H1 (cell line): ENCODE results near the gene CDC42EP3. TPM values are rescaled to one million over a fixed set of nuclear protein-coding genes. Genes with fewer than 3 reads are reported as not detected.

Experiments used
- CTCF ChIA-PET: fragments of 300-600 bp; sonication (Branson Sonifier 250); formaldehyde crosslinking; loops from one replicate; lab custom pipeline; 2021; ENCODE audit not compliant: partially characterized antibody; lab: Charles Lee
- POLR2A ChIA-PET: fragments of 300-600 bp; sonication (Branson Sonifier 250); formaldehyde crosslinking; loops from one replicate; lab custom pipeline; 2021; ENCODE audit warnings: inconsistent platforms; ENCODE audit not compliant: partially characterized antibody; lab: Charles Lee
- DNase-seq, 2 experiments: peaks; one replicate each; pipeline versions ENCODE4 v3.0.0 to v3.0.0-alpha.2; 2010 to 2022; ENCODE audit warnings: low spot score in 2 of 2, low read depth in 1 of 2, mixed read lengths in 1 of 2
- FAIRE-seq: peaks from 2 replicates; lab custom pipeline; 2011; peaks lifted over from hg19 to GRCh38; lab: Jason Lieb, UNC
- H2AFZ ChIP-seq: 2 replicates; pipeline ENCODE4 v1.8.1; 2012; ENCODE audit warnings: low read length, inconsistent platforms
- H2AK5ac ChIP-seq: 2 replicates; pipeline ENCODE4 v1.6.1; 2013; ENCODE audit warnings: low read depth, low read length
- H2BK120ac ChIP-seq: replicated peaks from 2 replicates; pipeline ENCODE3; 2013; ENCODE audit warnings: low read depth, low read length, inconsistent platforms
- H2BK12ac ChIP-seq: 2 replicates; pipeline ENCODE4 v1.6.1; 2013; ENCODE audit warnings: low read depth, low read length
- H2BK15ac ChIP-seq: 2 replicates; pipeline ENCODE4 v1.6.1; 2013; ENCODE audit warnings: low read length
- H2BK20ac ChIP-seq: 2 replicates; pipeline ENCODE4 v1.6.1; 2013; ENCODE audit warnings: low read length
- H2BK5ac ChIP-seq: 2 replicates; pipeline ENCODE4 v1.6.1; 2013; ENCODE audit warnings: low read depth, low read length
- H3K14ac ChIP-seq: 2 replicates; pipeline ENCODE4 v1.6.1; 2013; ENCODE audit warnings: inconsistent platforms; ENCODE audit not compliant: insufficient read length
- H3K18ac ChIP-seq: 2 replicates; pipeline ENCODE4 v1.6.1; 2013; ENCODE audit warnings: low read length; ENCODE audit errors: extremely low read depth
- H3K23ac ChIP-seq: 2 replicates; pipeline ENCODE4 v1.6.1; 2013; ENCODE audit warnings: inconsistent platforms; ENCODE audit not compliant: insufficient read length
- H3K23me2 ChIP-seq: 2 replicates; pipeline ENCODE4 v1.6.1; 2013; ENCODE audit warnings: low read depth, low read length
- H3K27ac ChIP-seq: 2 replicates; pipeline ENCODE4 v1.6.1; 2011; ENCODE audit warnings: low read depth, low read length, inconsistent platforms
- H3K27me3 ChIP-seq, 4 experiments: replicated peaks in 1 of 4; 1 replicate in 1 of 4; 2 replicates in 3 of 4; pipeline versions ENCODE4 v1.6.1 to v1.8.1; 2011 to 2013; ENCODE audit warnings: low read length in 3 of 4, mild to moderate bottlenecking in 3 of 4, inconsistent platforms in 2 of 4, mixed read lengths in 2 of 4, moderate library complexity in 1 of 4; ENCODE audit not compliant: control insufficient read depth in 3 of 4, insufficient read depth in 3 of 4; ENCODE audit errors: extremely low read depth in 1 of 4
- H3K36me3 ChIP-seq, 4 experiments: 2 replicates each; pipeline versions ENCODE4 v1.6.1 to v1.8.1; 2011 to 2013; ENCODE audit warnings: mild to moderate bottlenecking in 4 of 4, low read length in 3 of 4, moderate library complexity in 2 of 4, control low read depth in 1 of 4, inconsistent platforms in 1 of 4; ENCODE audit not compliant: insufficient read depth in 4 of 4, control insufficient read depth in 2 of 4
- H3K4ac ChIP-seq: replicated peaks from 2 replicates; pipeline ENCODE3; 2013; ENCODE audit warnings: low read length, low read depth, mixed read lengths, inconsistent platforms; ENCODE audit not compliant: insufficient read length
- H3K4me1 ChIP-seq, 4 experiments: replicated peaks in 1 of 4; 1 replicate in 1 of 4; 2 replicates in 3 of 4; pipeline versions ENCODE4 v1.6.1 to v1.8.1; 2011 to 2013; ENCODE audit warnings: low read length in 3 of 4, inconsistent platforms in 2 of 4, mixed read lengths in 1 of 4; ENCODE audit not compliant: insufficient read depth in 4 of 4, control insufficient read depth in 3 of 4
- H3K4me2 ChIP-seq, 2 experiments: 2 replicates each; pipeline versions ENCODE4 v1.6.1 to v1.8.1; 2011 to 2013; ENCODE audit warnings: low read depth in 2 of 2, low read length in 2 of 2, control low read depth in 1 of 2, inconsistent platforms in 1 of 2, mild to moderate bottlenecking in 1 of 2; ENCODE audit not compliant: insufficient read depth in 1 of 2
- H3K4me3 ChIP-seq, 4 experiments: fragments of 200-600, 300-600 bp in 1 of 4; sonication (generic), shearing (Covaris generic), sonication (Bioruptor Twin) in 1 of 4; 2 replicates each; pipeline versions ENCODE4 v1.5.1 to v1.8.1; 2011 to 2016; ENCODE audit warnings: low read length in 4 of 4, low read depth in 3 of 4, control low read depth in 2 of 4, inconsistent platforms in 2 of 4, mild to moderate bottlenecking in 2 of 4, mixed read lengths in 1 of 4, moderate library complexity in 1 of 4; ENCODE audit not compliant: insufficient read depth in 2 of 4; ENCODE audit errors: extremely low read depth in 1 of 4
- H3K56ac ChIP-seq: replicated peaks from 2 replicates; pipeline ENCODE3; 2013; ENCODE audit warnings: low read depth, mild to moderate bottlenecking, mixed read lengths, low read length, inconsistent platforms; ENCODE audit not compliant: insufficient read length
- H3K79me1 ChIP-seq: 2 replicates; pipeline ENCODE4 v1.6.1; 2013; ENCODE audit warnings: low read depth, low read length, control low read depth
- H3K79me2 ChIP-seq, 2 experiments: 2 replicates each; pipeline versions ENCODE4 v1.6.1 to v1.8.1; 2012 to 2013; ENCODE audit warnings: low read length in 2 of 2, mild to moderate bottlenecking in 2 of 2, inconsistent platforms in 1 of 2; ENCODE audit not compliant: insufficient read depth in 2 of 2, control insufficient read depth in 1 of 2
- H3K9ac ChIP-seq, 4 experiments: replicated peaks in 1 of 4; 1 replicate in 1 of 4; 2 replicates in 3 of 4; pipeline versions ENCODE4 v1.6.1 to v1.8.1; 2011 to 2013; ENCODE audit warnings: low read depth in 3 of 4, low read length in 3 of 4, control low read depth in 2 of 4, mild to moderate bottlenecking in 2 of 4, moderate library complexity in 2 of 4, inconsistent platforms in 1 of 4; ENCODE audit errors: extremely low read depth in 1 of 4
- H3K9me3 ChIP-seq, 2 experiments: 2 replicates each; pipeline versions ENCODE4 v1.6.1 to v1.8.1; 2012 to 2013; ENCODE audit warnings: mild to moderate bottlenecking in 2 of 2, moderate library complexity in 2 of 2, control low read depth in 1 of 2, inconsistent platforms in 1 of 2, low read depth in 1 of 2, low read length in 1 of 2, mixed read lengths in 1 of 2; ENCODE audit not compliant: insufficient read depth in 2 of 2
- H4K20me1 ChIP-seq, 2 experiments: replicated peaks in 1 of 2; 2 replicates each; pipeline versions ENCODE3 to v1.8.1; 2011 to 2013; ENCODE audit warnings: inconsistent platforms in 2 of 2, low read length in 2 of 2, mild to moderate bottlenecking in 1 of 2; ENCODE audit not compliant: insufficient read depth in 2 of 2, control insufficient read depth in 1 of 2
- H4K5ac ChIP-seq: 2 replicates; pipeline ENCODE4 v1.6.1; 2013; ENCODE audit warnings: low read length, low read depth, mixed read lengths, inconsistent platforms; ENCODE audit not compliant: insufficient read length
- H4K8ac ChIP-seq: 2 replicates; pipeline ENCODE4 v1.8.0; 2013; ENCODE audit warnings: mild to moderate bottlenecking, moderate library complexity, low read length, inconsistent platforms; ENCODE audit not compliant: insufficient read depth; ENCODE audit errors: extremely low read depth
- H4K91ac ChIP-seq: replicated peaks from 2 replicates; pipeline ENCODE3; 2013; ENCODE audit warnings: low read length, mixed read lengths, inconsistent platforms; ENCODE audit not compliant: insufficient read length
- BRCA1 ChIP-seq: IDR thresholded peaks from 2 replicates; pipeline ENCODE4 v1.6.1; 2012; ENCODE audit warnings: low read depth, low read length, improper control_type of control experiment
- TAF1 ChIP-seq: IDR thresholded peaks from 2 replicates; pipeline ENCODE4 v1.6.1; 2011; ENCODE audit warnings: mild to moderate bottlenecking, low read depth, low read length
- TBP ChIP-seq: IDR thresholded peaks from 2 replicates; pipeline ENCODE4 v1.6.1; 2011; ENCODE audit warnings: low read depth, low read length, improper control_type of control experiment
- WGBS, 2 experiments: shearing (Covaris generic) in 1 of 2; methylation state at CpG; one replicate each; pipeline versions ENCODE4 v1.1.6 to v1.1.7; 2013 to 2015; ENCODE audit warnings: low lambda C conversion rate in 2 of 2, mixed read lengths in 2 of 2, inconsistent platforms in 1 of 2, low coverage in 1 of 2, missing lambda C conversion rate in 1 of 2; ENCODE audit not compliant: insufficient replicate concordance in 2 of 2, insufficient coverage in 1 of 2, insufficient read length in 1 of 2; ENCODE audit errors: extremely low coverage in 1 of 2, missing lambda C conversion rate in 1 of 2; 5-methylcytosine and 5-hydroxymethylcytosine counted together
- polyA plus RNA-seq, 7 experiments: library from polyadenylated mRNA; depleted of rRNA in 3 of 7; stranded (reverse) in 5 of 7; unstranded in 2 of 7; fragments of >200 nt in 5 of 7; fragments of 200-250 nt in 2 of 7; gene quantifications; 1 replicate in 5 of 7; 2 replicates in 1 of 7; 4 replicates in 1 of 7; pipeline versions ENCODE4 v1.2.1 to v1.2.3, GENCODE V29; 2011 to 2013; ENCODE audit warnings: missing spikeins in 2 of 7, mixed read lengths in 2 of 7
- total RNA-seq: library from RNA; stranded (reverse); fragmentation: NEBNext Ultra II Directional; extraction: Animal tissue kit (Norgen Biotek cat#: 25700); gene quantifications from 2 replicates; pipeline ENCODE4 v1.2.1, GENCODE V29; 2021

Gene CDC42EP3
- total and polyA plus RNA-seq, 2 of the 8 experiments (the other 6 are each of a cell fraction or from before 2014, with no cell fraction given): 18.4 to 24.7 TPM

DNA sequence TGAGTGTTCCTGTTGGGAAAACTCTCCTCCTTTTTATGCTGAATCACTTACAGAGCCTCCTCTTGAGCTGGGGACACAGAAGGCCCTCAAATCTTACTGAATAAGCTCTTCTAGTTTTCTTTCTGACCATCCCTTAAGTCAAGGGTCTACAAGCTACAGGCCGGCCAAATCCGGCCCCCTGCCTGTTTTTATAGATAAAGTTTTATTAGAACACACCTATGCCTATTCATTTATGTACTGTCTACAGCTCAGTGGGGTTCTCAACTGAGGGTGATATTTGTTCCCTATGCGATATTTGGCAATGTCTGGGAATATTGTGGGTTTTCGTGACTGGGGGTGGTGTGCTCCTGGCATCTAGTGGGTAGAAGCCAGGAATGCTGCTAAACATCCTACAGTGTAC is 14.0 kb downstream of the CDC42EP3 start:
- no peak overlapping the region; the same call in 1 of the 2 replicates for H2BK15ac ChIP-seq
- POLR2A ChIA-PET: interaction anchor here (1.3 to 3.5 kb wide), 4 partner anchors 9 to 15 kb away, joined by 3 to 16 read pairs (median 9); partner anchors contain the start of gene CDC42EP3

More for the DNA sequence above, 14.0 kb downstream of the CDC42EP3 start:
- Histone ChIP-seq H2BK20ac (0 out of 2 replicates have a peak overlapping the region, but pooled peaks have one; percentile 66), H3K4me2 (peak overlapping the region; percentile 47 to 67; a peak in 3 of 4 replicates), H3K9me3 (no peaks in the 10 kb centered on the region), H2AFZ (no peak overlapping the region), H3K4ac (peak overlapping the region; percentile 30), H2AK5ac (peak overlapping the region; percentile 18; the same call in 1 of the 2 replicates), H3K27me3 (no peaks in the 10 kb centered on the region; a peak in 1 of 7 replicates), H2BK120ac (peak overlapping the region; percentile 49), H3K79me1 (peaks cover 3% of the 10 kb centered on the region; the same call in 1 of the 2 replicates), H3K23me2 (0 out of 2 replicates have a peak, but pooled peaks cover 4% of the 10 kb centered on the region), H2BK12ac (peak overlapping the region; percentile 80), H3K56ac (no peak overlapping the region), H3K4me3 (peak overlapping the region in 1 of 4 experiments; percentile 29; a peak in 1 of 8 replicates), H4K20me1 (peaks cover 0 to 8% of the 10 kb centered on the region in 2 experiments), H3K9ac (no peak overlapping the region), H2BK5ac (peak overlapping the region; percentile 60; the same call in 1 of the 2 replicates), H4K91ac (peak overlapping the region; percentile 69), H3K36me3 (peaks cover 0 to 4% (median 0%) of the 10 kb centered on the region in 4 experiments; a peak in 1 of 8 replicates)
- CTCF ChIA-PET: interaction anchor here (0.7 to 2.5 kb wide), 7 partner anchors 12 to 243 kb away, joined by 3 to 7 read pairs (median 3); no protein-coding TSS in a partner anchor
- WGBS, 2 experiments: 87% methylated on average over 4 of the region's 4 CpGs; no CpG with 5 or more reads in 1 of the 2 experiments
- no peak for FAIRE-seq
- no peak for DNase-seq
- no peak for TF ChIP-seq TBP
- TF ChIP-seq TAF1: 0 out of 2 replicates have a peak, but pooled peaks have one; percentile 3
- no peak for TF ChIP-seq BRCA1
- TF ChIP-seq, all 59 proteins: peak for 1
- H4K8ac ChIP-seq: no peak overlapping the region
- peak overlapping the region; percentile 13; the same call in 1 of the 2 replicates for H3K27ac ChIP-seq
- H3K4me1 ChIP-seq: peaks cover 15 to 41% (median 38%) of the 10 kb centered on the region in 4 experiments
- no peak overlapping the region for H4K5ac ChIP-seq
- H3K18ac ChIP-seq: peak overlapping the region; percentile 49
- no peak overlapping the region for H3K23ac ChIP-seq
- H3K79me2 ChIP-seq: peaks cover 2 to 75% of the 10 kb centered on the region in 2 experiments; a peak in 3 of 4 replicates
- H3K14ac ChIP-seq: no peak overlapping the region
